Liver (tissue), 9 donors: Measurements from ENCODE around the gene SEZ6. TPM values are rescaled to one million over a fixed set of nuclear protein-coding genes. Genes with fewer than 3 reads are reported as not detected.

Source experiments
- DNase-seq: peaks from one replicate; pipeline ENCODE4 v3.0.0-alpha.2; 2017; ENCODE audit warnings: low spot score
- H3K27ac ChIP-seq, 2 donors: one replicate each; pipeline ENCODE4 v1.7.0; 2013; ENCODE audit warnings: inconsistent platforms in 2 of 2, low read length in 2 of 2, control low read depth in 1 of 2, low read depth in 1 of 2, mild to moderate bottlenecking in 1 of 2
- H3K27me3 ChIP-seq, 4 donors: one replicate each; pipeline versions ENCODE4 v1.6.1 to v1.7.0; 2013; ENCODE audit warnings: low read length in 3 of 4, inconsistent platforms in 1 of 4, mild to moderate bottlenecking in 1 of 4, moderate library complexity in 1 of 4; ENCODE audit not compliant: control insufficient read depth in 4 of 4, insufficient read depth in 4 of 4
- H3K36me3 ChIP-seq, 4 donors: one replicate each; pipeline versions ENCODE4 v1.6.1 to v1.7.0; 2013; ENCODE audit warnings: low read length in 3 of 4, mild to moderate bottlenecking in 3 of 4, low read depth in 1 of 4, moderate library complexity in 1 of 4; ENCODE audit not compliant: control insufficient read depth in 4 of 4, insufficient read depth in 3 of 4
- H3K4me1 ChIP-seq, 4 donors: one replicate each; pipeline versions ENCODE4 v1.6.1 to v1.7.0; 2013; ENCODE audit warnings: low read length in 3 of 4, mild to moderate bottlenecking in 3 of 4, moderate library complexity in 1 of 4; ENCODE audit not compliant: control insufficient read depth in 4 of 4, insufficient read depth in 4 of 4
- H3K4me3 ChIP-seq, 3 donors: one replicate each; pipeline versions ENCODE4 v1.6.1 to v1.7.0; 2013; ENCODE audit warnings: low read length in 3 of 3, control low read depth in 1 of 3, low read depth in 1 of 3, mild to moderate bottlenecking in 1 of 3
- H3K9ac ChIP-seq, 2 donors: one replicate each; pipeline ENCODE4 v1.7.0; 2013; ENCODE audit warnings: low read length in 2 of 2, mild to moderate bottlenecking in 2 of 2, moderate library complexity in 2 of 2, control low read depth in 1 of 2, low read depth in 1 of 2
- H3K9me3 ChIP-seq, 4 donors: one replicate each; pipeline versions ENCODE4 v1.6.1 to v1.7.0; 2013; ENCODE audit warnings: low read length in 3 of 4; ENCODE audit not compliant: control insufficient read depth in 4 of 4
- EGR1 ChIP-seq, 2 donors: IDR thresholded peaks; 2 replicates each; pipeline ENCODE4 v1.6.1; 2016 to 2018; ENCODE audit warnings: antibody characterized with exemption in 2 of 2, low read depth in 2 of 2
- FOXA1 ChIP-seq: IDR thresholded peaks from 2 replicates; pipeline ENCODE4 v1.6.1; 2016; ENCODE audit warnings: antibody characterized with exemption
- FOXA2 ChIP-seq: IDR thresholded peaks from 2 replicates; pipeline ENCODE4 v1.6.1; 2016; ENCODE audit warnings: antibody characterized with exemption
- GABPA ChIP-seq, 2 donors: IDR thresholded peaks in 1 of 2; conservative IDR thresholded peaks in 1 of 2; 2 replicates each; pipeline ENCODE4 v1.6.1; 2016; ENCODE audit warnings: antibody characterized with exemption in 2 of 2, mild to moderate bottlenecking in 1 of 2, moderate library complexity in 1 of 2
- HNF4A ChIP-seq, 2 donors: conservative IDR thresholded peaks; 2 replicates each; pipeline ENCODE4 v1.6.1; 2016; ENCODE audit warnings: antibody characterized with exemption in 2 of 2, mild to moderate bottlenecking in 2 of 2
- HNF4G ChIP-seq: IDR thresholded peaks from 2 replicates; pipeline ENCODE4 v1.6.1; 2016; ENCODE audit warnings: antibody characterized with exemption
- RXRA ChIP-seq, 2 donors: IDR thresholded peaks; 2 replicates each; pipeline ENCODE4 v1.6.1; 2017 to 2018; ENCODE audit warnings: antibody characterized with exemption in 2 of 2, mild to moderate bottlenecking in 1 of 2
- SP1 ChIP-seq: IDR thresholded peaks from 2 replicates; pipeline ENCODE4 v1.6.1; 2018; ENCODE audit warnings: antibody characterized with exemption, mild to moderate bottlenecking
- TAF1 ChIP-seq: conservative IDR thresholded peaks from 2 replicates; pipeline ENCODE4 v1.6.1; 2016; ENCODE audit warnings: antibody characterized with exemption, mild to moderate bottlenecking
- YY1 ChIP-seq: IDR thresholded peaks from 2 replicates; pipeline ENCODE4 v1.6.1; 2016; ENCODE audit warnings: antibody characterized with exemption, mild to moderate bottlenecking
- WGBS: extraction: QIAGEN DNeasy Blood & Tissue Kit; methylation state at CpG from one replicate; pipeline ENCODE4 v1.1.7; 2013; 5-methylcytosine and 5-hydroxymethylcytosine counted together
- polyA plus RNA-seq, 2 donors: library from polyadenylated mRNA; stranded (reverse) in 1 of 2; unstranded in 1 of 2; fragments of 200-250 nt in 1 of 2; fragments of >200 nt in 1 of 2; fragmentation: Nextera tagmentation in 1 of 2; extraction: Ambion mirVana in 1 of 2; gene quantifications; one replicate each; pipeline versions ENCODE4 v1.2.1 to v1.2.3, GENCODE V29; 2013 to 2015
- total RNA-seq, 2 donors: library from RNA; depleted of rRNA; stranded (reverse); fragments of >200 nt; gene quantifications; one replicate each; pipeline ENCODE4 v1.2.3, GENCODE V29; 2014
- TF ChIP-seq, protein P1 (sequence below): IDR thresholded peaks from 2 replicates; pipeline ENCODE4 v1.6.1; 2016; ENCODE audit warnings: antibody characterized with exemption
- TF ChIP-seq, protein P2 (sequence below): IDR thresholded peaks from 2 replicates; pipeline ENCODE4 v1.6.1; 2016; ENCODE audit warnings: antibody characterized with exemption
- TF ChIP-seq, protein P3 (sequence below): fragments of 150-350 bp; IDR thresholded peaks from 2 replicates; pipeline ENCODE4 v1.5.1; 2017; ENCODE audit warnings: improper control_type of control experiment, low read depth, low read length; ENCODE audit not compliant: missing input control
- TF ChIP-seq, protein P4 (sequence below): IDR thresholded peaks from 2 replicates; pipeline ENCODE4 v1.6.1; 2016; ENCODE audit warnings: antibody characterized with exemption
- donor health status: healthy.
- donor health status: healthy.
- donor health status: healthy.
- donor health status: healthy.
- donor health status: healthy.

SEZ6 gene
- total and polyA plus RNA-seq, 4 donors: 0.39 TPM; not detected in 3

DNA sequence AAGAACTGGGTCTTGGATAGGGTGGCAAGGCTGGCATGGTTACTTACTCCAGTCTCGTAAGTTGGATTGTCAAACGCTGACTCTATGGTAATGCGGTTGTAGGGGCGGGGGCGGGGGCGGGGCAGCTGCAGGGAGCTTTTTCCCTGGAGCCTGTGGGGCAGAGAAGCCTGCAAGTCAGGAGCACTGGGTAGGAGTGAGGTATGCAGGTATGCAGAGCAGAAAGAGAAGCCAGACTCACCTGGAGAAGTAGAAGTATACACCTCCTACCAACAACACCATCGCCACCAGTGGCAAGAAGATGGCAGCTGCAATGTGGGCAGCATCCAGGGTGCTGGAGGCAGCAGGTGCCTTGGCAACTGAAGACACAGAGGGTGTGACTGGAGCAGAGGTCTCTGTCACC is 49.7 kb downstream of the SEZ6 start:
- no peak overlapping the region for H3K4me3 ChIP-seq
- no peak for TF ChIP-seq YY1
- TF ChIP-seq TAF1: no peak
- TF ChIP-seq, protein P1, sequence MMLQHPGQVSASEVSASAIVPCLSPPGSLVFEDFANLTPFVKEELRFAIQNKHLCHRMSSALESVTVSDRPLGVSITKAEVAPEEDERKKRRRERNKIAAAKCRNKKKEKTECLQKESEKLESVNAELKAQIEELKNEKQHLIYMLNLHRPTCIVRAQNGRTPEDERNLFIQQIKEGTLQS: no peak
- TF ChIP-seq HNF4G: no peak
- no peak for TF ChIP-seq FOXA1
- no peak for TF ChIP-seq HNF4A (conservative IDR thresholded peaks at IDR 0.05)
- TF ChIP-seq, protein P2, sequence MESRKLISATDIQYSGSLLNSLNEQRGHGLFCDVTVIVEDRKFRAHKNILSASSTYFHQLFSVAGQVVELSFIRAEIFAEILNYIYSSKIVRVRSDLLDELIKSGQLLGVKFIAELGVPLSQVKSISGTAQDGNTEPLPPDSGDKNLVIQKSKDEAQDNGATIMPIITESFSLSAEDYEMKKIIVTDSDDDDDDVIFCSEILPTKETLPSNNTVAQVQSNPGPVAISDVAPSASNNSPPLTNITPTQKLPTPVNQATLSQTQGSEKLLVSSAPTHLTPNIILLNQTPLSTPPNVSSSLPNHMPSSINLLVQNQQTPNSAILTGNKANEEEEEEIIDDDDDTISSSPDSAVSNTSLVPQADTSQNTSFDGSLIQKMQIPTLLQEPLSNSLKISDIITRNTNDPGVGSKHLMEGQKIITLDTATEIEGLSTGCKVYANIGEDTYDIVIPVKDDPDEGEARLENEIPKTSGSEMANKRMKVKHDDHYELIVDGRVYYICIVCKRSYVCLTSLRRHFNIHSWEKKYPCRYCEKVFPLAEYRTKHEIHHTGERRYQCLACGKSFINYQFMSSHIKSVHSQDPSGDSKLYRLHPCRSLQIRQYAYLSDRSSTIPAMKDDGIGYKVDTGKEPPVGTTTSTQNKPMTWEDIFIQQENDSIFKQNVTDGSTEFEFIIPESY: no peak
- TF ChIP-seq FOXA2: no peak
- TF ChIP-seq, protein P3, sequence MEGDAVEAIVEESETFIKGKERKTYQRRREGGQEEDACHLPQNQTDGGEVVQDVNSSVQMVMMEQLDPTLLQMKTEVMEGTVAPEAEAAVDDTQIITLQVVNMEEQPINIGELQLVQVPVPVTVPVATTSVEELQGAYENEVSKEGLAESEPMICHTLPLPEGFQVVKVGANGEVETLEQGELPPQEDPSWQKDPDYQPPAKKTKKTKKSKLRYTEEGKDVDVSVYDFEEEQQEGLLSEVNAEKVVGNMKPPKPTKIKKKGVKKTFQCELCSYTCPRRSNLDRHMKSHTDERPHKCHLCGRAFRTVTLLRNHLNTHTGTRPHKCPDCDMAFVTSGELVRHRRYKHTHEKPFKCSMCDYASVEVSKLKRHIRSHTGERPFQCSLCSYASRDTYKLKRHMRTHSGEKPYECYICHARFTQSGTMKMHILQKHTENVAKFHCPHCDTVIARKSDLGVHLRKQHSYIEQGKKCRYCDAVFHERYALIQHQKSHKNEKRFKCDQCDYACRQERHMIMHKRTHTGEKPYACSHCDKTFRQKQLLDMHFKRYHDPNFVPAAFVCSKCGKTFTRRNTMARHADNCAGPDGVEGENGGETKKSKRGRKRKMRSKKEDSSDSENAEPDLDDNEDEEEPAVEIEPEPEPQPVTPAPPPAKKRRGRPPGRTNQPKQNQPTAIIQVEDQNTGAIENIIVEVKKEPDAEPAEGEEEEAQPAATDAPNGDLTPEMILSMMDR: no peak
- TF ChIP-seq EGR1 (IDR thresholded peaks at IDR 0.05; ENCODE audit: low read depth in 2 of 2): no peak
- TF ChIP-seq SP1: no peak
- 92% methylated on average over 7 of the region's 7 CpGs for WGBS
- H3K27ac ChIP-seq: no peak overlapping the region
- no peak overlapping the region for H3K9ac ChIP-seq
- no peaks in the 10 kb centered on the region for H3K36me3 ChIP-seq
- H3K27me3 ChIP-seq: no peaks in the 10 kb centered on the region
- H3K9me3 ChIP-seq: no peaks in the 10 kb centered on the region
- peaks cover 0 to 11% (median 5%) of the 10 kb centered on the region in 4 donors for H3K4me1 ChIP-seq
- DNase-seq: no peak

DNA sequence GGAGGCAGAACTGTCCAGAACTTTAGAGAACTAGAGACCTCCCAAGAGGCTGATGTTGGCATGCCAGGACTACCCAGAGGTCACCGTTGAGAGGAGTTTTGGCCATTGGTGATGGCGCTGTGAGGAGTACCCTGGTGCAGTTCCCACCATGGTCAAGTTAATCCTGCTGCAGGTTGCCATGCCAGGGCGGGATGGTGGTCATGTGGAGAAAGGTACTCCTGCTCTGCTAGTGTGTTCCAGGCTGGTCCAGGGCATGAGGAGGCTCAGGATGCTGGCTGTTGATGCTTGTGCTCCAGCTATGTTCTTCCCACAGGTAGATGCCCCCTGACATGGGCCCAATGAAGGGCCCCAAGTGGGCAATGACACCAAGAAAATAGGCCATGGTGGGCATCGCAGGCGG is 50.4 kb downstream of the SEZ6 start:
- Histone ChIP-seq H3K27me3 (no peaks in the 10 kb centered on the region), H3K4me1 (peaks cover 0 to 11% (median 7%) of the 10 kb centered on the region in 4 donors), H3K4me3 (no peak overlapping the region), H3K27ac (no peak overlapping the region), H3K9ac (no peak overlapping the region), H3K9me3 (no peaks in the 10 kb centered on the region), H3K36me3 (no peaks in the 10 kb centered on the region)
- TF ChIP-seq HNF4G: no peak
- TF ChIP-seq, protein P2: no peak
- TF ChIP-seq RXRA (IDR thresholded peaks at IDR 0.05): no peak
- TF ChIP-seq GABPA (IDR thresholded peaks at IDR 0.05 in 1 of 2, conservative IDR thresholded peaks at IDR 0.05 in 1 of 2): no peak
- no peak for TF ChIP-seq FOXA1
- TF ChIP-seq, protein P4, sequence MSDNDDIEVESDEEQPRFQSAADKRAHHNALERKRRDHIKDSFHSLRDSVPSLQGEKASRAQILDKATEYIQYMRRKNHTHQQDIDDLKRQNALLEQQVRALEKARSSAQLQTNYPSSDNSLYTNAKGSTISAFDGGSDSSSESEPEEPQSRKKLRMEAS: no peak
- DNase-seq: no peak
- 95% methylated on average over 5 of the region's 5 CpGs for WGBS
